ENCODE data around the gene CEL.
"Not testable (repeated sequence)": the region's sequence is repeated elsewhere in the genome, so short reads cannot be mapped to it uniquely, and the experiment has no call there.

The CEL gene

GRCh38 chr9:133061764-133062145 is at the start of gene CEL:
CEL (plus strand) TSS chr9:133061981; CDS start chr9:133062003, 22 bp downstream.
- DNase-seq: not testable (repeated sequence)

GRCh38 chr9:133014696-133015095 is 47.1 kb upstream of the CEL start:
- DNase-seq: no peak

GRCh38 chr9:133023117-133023890 is 38.5 kb upstream of the CEL start:
- no peak for DNase-seq

GRCh38 chr9:133026426-133026825 is 35.4 kb upstream of the CEL start:
- DNase-seq: no peak

- no peak for DNase-seq
Observed at GRCh38 chr9:133027134-133027533, 34.6 kb upstream of the CEL start.

- no peak for DNase-seq
Observed at GRCh38 chr9:133028221-133028620, 33.6 kb upstream of the CEL start.

GRCh38 chr9:133029994-133030316 is 31.8 kb upstream of the CEL start:
- no peak for DNase-seq

GRCh38 chr9:133030317-133031129 is 31.3 kb upstream of the CEL start, which contains the start of gene GTF3C5:
GTF3C5 (plus strand) TSS chr9:133030997; CDS start chr9:133031012, 15 bp downstream.
- peak; percentile 98 for DNase-seq

- DNase-seq: no peak
Observed at GRCh38 chr9:133031130-133031422, 30.7 kb upstream of the CEL start.

GRCh38 chr9:133031496-133031911 is 30.3 kb upstream of the CEL start:
- no peak for DNase-seq

GRCh38 chr9:133032171-133032570 is 29.6 kb upstream of the CEL start:
- no peak for DNase-seq

- no peak for DNase-seq
Observed at GRCh38 chr9:133035669-133036068, 26.1 kb upstream of the CEL start.

- no peak for DNase-seq
Observed at GRCh38 chr9:133037775-133038515, 23.8 kb upstream of the CEL start.

GRCh38 chr9:133040892-133041479 is 20.8 kb upstream of the CEL start:
- DNase-seq: not testable (repeated sequence)

GRCh38 chr9:133041958-133042357 is 19.8 kb upstream of the CEL start:
- DNase-seq: no peak

- DNase-seq: no peak
Observed at GRCh38 chr9:133042676-133043075, 19.1 kb upstream of the CEL start.

- no peak for DNase-seq
Observed at GRCh38 chr9:133043449-133044035, 18.2 kb upstream of the CEL start.

- no peak for DNase-seq
Observed at GRCh38 chr9:133044125-133044524, 17.7 kb upstream of the CEL start.

- DNase-seq: no peak
Observed at GRCh38 chr9:133044661-133045060, 17.1 kb upstream of the CEL start.

GRCh38 chr9:133045132-133045531 is 16.6 kb upstream of the CEL start:
- no peak for DNase-seq

- no peak for DNase-seq
Observed at GRCh38 chr9:133046196-133046899, 15.4 kb upstream of the CEL start.

- no peak for DNase-seq
Observed at GRCh38 chr9:133046900-133047295, 14.9 kb upstream of the CEL start.

All from NCI-H1436 treated with DMSO at 0.1 percent for 48 hours (cell line).